ENCODE data around the gene CELA2A. TPM values are rescaled to one million over a fixed set of nuclear protein-coding genes. Genes with fewer than 3 reads are reported as not detected.
"Not testable (repeated sequence)": the region's sequence is repeated elsewhere in the genome, so short reads cannot be mapped to it uniquely, and the experiment has no call there.

The CELA2A gene
- total RNA-seq, 1 experiment from 2014 or later: not detected

- DNase-seq (ENCODE audit: low read depth): no peak
These were observed 11.8 kb upstream of the CELA2A start for GRCh38 chr1:15444468-15445389.

- DNase-seq (ENCODE audit: low read depth): no peak
These were observed 11.0 kb upstream of the CELA2A start for GRCh38 chr1:15445390-15446122.

- no peak for DNase-seq (ENCODE audit: low read depth)
These were observed 10.3 kb upstream of the CELA2A start for GRCh38 chr1:15446212-15446611.

GRCh38 chr1:15448877-15449462 is 7.6 kb upstream of the CELA2A start:
- DNase-seq (ENCODE audit: low read depth): no peak

- no peak for DNase-seq (ENCODE audit: low read depth)
These were observed 7.0 kb upstream of the CELA2A start for GRCh38 chr1:15449567-15449966.

GRCh38 chr1:15451014-15451722 is 5.4 kb upstream of the CELA2A start:
- DNase-seq (ENCODE audit: low read depth): no peak

- peak; percentile 37 for DNase-seq (ENCODE audit: low read depth)
These were observed 4.3 kb upstream of the CELA2A start for GRCh38 chr1:15452216-15452615.

- no peak for DNase-seq (ENCODE audit: low read depth)
These were observed 3.5 kb upstream of the CELA2A start for GRCh38 chr1:15452866-15453571.

GRCh38 chr1:15453734-15454133 is 2.8 kb upstream of the CELA2A start:
- no peak for DNase-seq (ENCODE audit: low read depth)

GRCh38 chr1:15454256-15454655 is 2.3 kb upstream of the CELA2A start:
- DNase-seq (ENCODE audit: low read depth): peak; percentile 63

GRCh38 chr1:15455522-15455921 is 1.0 kb upstream of the CELA2A start:
- no peak for DNase-seq (ENCODE audit: low read depth)

- no peak for DNase-seq (ENCODE audit: low read depth)
These were observed 1.1 kb downstream of the CELA2A start for GRCh38 chr1:15457585-15457984.

- not testable (repeated sequence) for DNase-seq (ENCODE audit: low read depth)
These were observed 1.9 kb downstream of the CELA2A start for GRCh38 chr1:15458388-15458787.

- no peak for DNase-seq (ENCODE audit: low read depth)
These were observed 3.5 kb downstream of the CELA2A start for GRCh38 chr1:15459771-15460707.

GRCh38 chr1:15460708-15461095 is 4.2 kb downstream of the CELA2A start:
- no peak for DNase-seq (ENCODE audit: low read depth)

GRCh38 chr1:15463064-15463800 is 6.7 kb downstream of the CELA2A start:
- DNase-seq (ENCODE audit: low read depth): not testable (repeated sequence)

GRCh38 chr1:15463926-15464322 is 7.4 kb downstream of the CELA2A start:
- DNase-seq (ENCODE audit: low read depth): not testable (repeated sequence)

- no peak for DNase-seq (ENCODE audit: low read depth)
These were observed 9.1 kb downstream of the CELA2A start for GRCh38 chr1:15465674-15466073.

All from HT1080 (cell line).